Stimulated activated CD8-positive, alpha-beta memory T cell treated with anti-CD3 and anti-CD28 coated beads, Interleukin-4, amount 100 ng/mL, for 4 hours (primary cell): ENCODE data around the gene CLDN7.

ENCODE experiments used
- DNase-seq, 2 donors: peaks; one replicate each; pipeline ENCODE4 v3.0.0-alpha.2; 2020; ENCODE audit warnings: low read depth in 2 of 2, low spot score in 1 of 2

Gene CLDN7

DNA sequence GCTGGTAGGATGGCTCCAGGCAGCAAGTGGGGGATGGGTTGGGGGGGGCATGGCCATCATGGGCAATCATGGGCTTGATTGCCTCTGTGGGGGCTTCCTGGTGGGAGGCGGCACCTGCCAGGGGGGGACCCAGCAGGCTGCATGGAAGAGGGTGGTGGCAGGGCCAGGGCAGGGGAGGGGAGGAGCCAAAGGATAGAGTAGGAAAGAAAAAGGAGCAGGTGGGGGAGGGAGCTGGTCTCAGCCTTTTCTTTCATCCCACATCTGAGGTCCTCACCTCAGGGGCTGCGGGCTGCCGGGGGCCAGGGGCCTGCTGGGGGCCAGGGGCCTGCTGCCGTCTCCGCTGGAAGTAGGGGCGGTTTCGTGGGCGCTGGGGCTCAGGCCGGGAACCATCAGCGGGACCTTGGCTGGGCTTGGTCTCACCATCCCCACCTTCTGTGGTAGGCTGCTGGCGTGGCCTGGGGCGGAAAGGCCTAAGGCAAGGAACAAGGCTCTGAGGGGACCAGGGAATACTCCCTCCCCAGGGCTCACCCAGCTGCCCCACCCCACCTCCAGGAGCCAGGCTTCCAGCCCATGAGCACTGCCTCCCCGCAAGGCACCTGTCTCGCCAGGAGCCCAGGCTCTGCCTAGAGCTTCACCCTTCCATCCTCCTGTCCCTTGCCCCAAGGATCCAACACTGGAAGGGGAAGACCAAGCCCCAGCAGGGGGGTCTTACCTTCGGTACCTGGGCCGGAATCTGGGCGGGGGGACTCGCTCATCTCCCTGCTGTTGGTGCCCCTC lies 27.2 kb upstream of the CLDN7 start:
- no peak for DNase-seq

DNA sequence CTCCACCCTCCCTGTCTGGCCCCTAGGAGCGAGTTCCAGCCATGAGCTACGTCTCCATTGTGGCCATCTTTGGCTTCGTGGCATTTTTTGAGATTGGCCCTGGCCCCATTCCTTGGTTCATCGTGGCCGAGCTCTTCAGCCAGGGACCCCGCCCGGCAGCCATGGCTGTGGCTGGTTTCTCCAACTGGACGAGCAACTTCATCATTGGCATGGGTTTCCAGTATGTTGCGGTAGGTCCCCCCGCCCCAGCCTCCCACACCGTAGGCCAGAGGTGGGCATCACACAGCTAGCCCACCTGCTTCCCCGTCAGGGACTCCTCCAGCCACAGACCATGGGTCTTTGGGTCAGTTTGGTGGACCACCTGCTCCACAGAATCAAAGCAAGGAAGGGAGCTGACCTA lies 23.4 kb upstream of the CLDN7 start:
- DNase-seq, result no peak

DNA sequence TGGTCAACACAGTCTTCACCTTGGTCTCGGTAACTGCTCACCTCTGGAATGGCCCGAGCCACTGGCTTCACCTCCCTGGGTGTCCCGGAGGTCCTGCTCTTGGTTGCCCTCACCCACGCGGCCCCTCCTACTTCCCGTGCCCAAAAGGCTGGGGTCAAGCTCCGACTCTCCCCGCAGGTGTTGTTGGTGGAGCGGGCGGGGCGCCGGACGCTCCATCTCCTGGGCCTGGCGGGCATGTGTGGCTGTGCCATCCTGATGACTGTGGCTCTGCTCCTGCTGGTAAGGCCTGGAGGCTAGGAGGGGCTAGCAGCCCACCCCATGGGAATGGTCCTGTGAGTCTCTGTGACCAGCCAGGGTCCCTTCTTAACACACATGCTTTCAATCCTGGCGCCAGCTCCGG lies 22.6 kb upstream of the CLDN7 start:
- DNase-seq, result no peak

DNA sequence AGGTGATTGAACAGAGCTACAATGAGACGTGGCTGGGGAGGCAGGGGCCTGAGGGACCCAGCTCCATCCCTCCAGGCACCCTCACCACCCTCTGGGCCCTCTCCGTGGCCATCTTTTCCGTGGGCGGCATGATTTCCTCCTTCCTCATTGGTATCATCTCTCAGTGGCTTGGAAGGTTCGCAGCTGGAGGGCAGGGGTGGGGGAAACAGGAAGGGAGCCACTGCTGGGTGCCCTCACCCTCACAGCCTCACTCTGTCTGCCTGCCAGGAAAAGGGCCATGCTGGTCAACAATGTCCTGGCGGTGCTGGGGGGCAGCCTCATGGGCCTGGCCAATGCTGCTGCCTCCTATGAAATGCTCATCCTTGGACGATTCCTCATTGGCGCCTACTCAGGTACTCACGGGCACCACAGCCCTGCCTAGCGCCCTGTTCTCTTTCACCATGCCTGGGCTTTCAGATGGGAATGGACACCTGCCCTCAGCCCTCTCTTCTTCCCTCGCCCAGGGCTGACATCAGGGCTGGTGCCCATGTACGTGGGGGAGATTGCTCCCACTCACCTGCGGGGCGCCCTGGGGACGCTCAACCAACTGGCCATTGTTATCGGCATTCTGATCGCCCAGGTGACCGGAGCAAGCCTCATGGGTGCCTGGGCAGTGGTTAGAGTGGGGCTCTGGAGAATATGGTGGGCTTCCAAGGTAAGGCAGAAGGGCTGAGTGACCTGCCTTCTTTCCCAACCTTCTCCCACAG lies 21.4 kb upstream of the CLDN7 start:
- DNase-seq, result no peak

DNA sequence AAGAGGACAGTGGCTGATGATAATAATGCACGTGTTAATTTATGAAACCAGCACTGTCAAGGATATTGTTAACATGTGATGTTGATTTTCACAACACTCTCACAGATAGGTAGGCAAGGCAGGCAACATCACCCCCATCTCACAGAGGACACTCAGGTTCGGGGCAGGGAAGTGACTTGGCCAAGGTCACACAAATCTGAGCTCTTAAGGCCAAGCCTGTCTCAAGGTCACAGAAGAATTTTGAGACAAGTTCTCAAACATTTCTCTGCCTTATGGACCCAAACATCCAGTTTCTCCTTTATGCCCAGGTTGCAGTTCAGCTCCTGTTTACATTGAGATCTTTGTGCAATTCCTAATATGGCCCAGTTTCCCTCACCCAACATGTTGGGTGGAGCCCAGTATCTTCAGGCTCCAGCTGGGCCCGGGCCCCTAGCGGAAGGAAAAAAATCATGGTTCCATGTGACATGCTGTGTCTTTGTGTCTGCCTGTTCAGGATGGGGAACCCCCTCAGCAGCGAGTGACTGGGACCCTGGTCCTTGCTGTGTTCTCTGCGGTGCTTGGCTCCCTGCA lies 20.6 kb upstream of the CLDN7 start:
- DNase-seq, result no peak

DNA sequence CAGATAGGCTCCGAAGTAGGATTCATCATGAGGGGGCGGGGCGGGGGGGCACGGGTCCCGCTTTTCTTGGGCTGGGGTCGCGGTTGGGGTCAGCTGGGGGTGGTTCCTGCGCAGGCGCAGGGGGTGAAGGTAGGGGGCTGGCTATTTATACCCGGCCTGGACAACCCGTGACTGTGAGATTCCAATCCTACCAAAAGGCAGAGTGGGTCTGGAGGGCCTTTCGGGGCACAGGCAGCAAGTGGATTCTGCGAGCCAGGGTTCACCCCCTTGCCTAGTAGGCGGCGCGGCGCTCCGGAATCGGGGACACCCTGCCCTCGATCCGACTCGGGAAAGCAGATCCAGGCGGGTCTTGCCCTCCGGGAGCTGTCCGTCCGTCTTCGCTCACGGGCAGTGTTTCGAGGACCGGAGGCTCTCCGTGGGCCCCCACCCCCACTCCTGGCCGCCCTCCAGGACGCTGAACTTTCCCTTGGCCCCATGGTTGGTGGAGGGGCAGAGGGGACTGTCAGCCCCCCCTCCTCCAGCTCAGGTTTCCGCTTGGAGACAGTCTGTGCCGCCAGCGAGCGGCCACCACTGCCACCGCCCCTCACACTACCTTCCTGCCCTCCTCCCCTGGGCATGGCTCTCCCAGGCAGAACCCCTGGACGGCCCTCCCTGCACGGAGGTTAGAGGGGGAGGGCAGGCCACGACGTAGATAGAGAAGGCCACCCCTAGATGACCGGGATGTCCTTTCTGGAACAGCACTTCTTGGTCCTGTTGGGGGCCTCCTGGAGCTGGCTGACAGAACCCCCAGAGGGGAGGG lies 19.9 kb upstream of the CLDN7 start:
- no peak for DNase-seq

DNA sequence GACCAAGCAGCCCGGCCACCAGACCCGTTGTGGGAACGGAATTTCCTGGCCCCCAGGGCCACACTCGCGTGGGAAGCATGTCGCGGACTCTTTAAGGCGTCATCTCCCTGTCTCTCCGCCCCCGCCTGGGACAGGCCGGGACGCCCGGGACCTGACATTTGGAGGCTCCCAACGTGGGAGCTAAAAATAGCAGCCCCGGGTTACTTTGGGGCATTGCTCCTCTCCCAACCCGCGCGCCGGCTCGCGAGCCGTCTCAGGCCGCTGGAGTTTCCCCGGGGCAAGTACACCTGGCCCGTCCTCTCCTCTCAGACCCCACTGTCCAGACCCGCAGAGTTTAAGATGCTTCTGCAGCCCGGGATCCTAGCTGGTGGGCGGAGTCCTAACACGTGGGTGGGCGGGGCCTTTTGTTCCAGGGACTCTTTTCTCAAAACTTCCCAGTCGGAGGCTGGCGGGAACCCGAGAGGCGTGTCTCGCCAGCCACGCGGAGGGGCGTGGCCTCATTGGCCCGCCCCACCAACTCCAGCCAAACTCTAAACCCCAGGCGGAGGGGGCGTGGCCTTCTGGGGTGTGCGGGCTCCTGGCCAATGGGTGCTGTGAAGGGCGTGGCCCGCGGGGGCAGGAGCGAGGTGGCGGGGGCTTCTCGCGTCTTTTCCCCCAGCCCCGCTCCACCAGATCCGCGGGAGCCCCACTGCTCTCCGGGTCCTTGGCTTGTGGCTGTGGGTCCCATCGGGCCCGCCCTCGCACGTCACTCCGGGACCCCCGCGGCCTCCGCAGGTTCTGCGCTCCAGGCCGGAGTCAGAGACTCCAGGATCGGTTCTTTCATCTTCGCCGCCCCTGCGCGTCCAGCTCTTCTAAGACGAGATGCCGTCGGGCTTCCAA lies 19.0 kb upstream of the CLDN7 start, which contains the start of gene SLC2A4:
TSS of gene SLC2A4 (plus strand) at position 645 of the 879 bp plus-strand sequence. CDS start at position 862, 217 bp downstream.
- peak; percentile 62 to 73 for DNase-seq

DNA sequence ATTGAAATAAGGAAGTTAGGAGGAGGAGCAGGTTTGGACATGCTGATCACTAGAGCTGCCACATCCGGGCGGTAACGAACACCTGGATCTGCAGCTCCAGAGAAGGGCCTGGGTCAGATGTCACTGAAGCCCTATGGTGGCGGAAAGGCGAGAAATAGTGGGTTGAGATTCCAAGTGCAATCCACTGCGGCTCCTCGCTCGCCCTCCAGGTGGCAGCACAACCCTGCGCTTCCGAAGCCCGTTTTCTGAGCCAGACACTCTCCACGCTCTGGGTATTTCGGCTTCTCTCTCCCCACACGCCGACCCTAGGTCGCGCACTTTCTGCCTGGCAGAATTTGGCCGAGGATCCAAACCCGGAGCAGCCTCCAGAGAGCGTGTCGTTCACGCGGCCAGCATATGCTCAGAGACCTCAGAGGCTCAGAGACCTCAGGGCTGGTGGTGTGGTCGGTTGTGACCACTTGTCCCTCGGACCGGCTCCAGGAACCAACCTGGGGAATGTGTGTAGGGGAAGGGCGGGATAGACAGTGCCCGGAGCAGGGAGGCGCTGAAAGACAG lies 18.3 kb upstream of the CLDN7 start:
- peak; percentile 69 to 71 for DNase-seq

DNA sequence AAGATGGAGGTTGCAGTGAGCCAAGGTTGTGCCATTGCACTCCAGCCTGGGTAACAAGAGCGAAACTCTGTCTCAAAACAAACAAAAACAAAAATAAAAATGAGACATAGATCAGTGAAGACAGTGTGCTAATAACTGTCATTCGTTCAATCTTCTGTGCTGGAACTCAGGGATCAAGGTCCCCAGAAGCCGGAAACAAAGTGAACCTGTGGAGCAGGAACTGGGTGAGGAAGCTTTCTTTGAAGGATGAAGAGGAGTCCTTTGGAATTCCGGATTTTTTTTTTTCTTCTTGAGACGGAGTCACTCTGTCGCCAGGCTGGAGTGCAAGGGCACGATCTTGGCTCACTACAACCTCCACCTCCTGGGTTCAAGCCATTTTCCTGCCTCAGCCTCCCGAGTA lies 17.2 kb upstream of the CLDN7 start:
- no peak for DNase-seq

DNA sequence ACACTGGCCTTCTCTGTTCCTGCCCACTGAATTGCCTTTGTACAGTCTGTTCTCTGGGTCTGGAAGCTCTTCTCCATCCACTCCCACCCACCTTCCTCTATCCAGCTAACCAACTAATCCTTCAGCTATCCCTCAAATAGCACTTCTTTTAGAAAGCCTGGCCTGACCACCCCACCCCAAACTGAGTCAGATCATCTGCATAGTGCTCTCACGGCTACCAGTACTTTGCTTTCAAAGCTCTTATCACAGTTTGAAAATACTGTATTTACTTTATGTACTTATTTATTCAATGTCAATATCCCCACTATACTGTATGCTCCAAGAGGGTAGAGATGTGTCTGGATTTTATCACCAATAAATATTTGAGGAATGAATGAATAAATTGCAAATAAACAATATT lies 4.5 kb upstream of the CLDN7 start:
- no peak for DNase-seq

DNA sequence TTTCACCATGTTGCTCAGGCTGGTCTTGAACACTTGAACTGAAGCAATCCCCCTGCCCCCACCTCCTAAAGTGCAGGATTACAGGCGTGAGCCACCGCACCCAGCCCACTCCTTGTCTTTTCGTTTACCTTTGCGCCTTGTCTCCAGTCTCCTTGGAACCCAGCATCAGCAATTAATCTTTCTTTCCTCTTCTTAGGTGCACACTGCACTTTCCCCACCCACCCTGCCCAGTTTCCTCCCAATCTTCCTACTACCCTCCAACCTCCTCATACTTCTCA lies 1.5 kb upstream of the CLDN7 start:
- no peak for DNase-seq

DNA sequence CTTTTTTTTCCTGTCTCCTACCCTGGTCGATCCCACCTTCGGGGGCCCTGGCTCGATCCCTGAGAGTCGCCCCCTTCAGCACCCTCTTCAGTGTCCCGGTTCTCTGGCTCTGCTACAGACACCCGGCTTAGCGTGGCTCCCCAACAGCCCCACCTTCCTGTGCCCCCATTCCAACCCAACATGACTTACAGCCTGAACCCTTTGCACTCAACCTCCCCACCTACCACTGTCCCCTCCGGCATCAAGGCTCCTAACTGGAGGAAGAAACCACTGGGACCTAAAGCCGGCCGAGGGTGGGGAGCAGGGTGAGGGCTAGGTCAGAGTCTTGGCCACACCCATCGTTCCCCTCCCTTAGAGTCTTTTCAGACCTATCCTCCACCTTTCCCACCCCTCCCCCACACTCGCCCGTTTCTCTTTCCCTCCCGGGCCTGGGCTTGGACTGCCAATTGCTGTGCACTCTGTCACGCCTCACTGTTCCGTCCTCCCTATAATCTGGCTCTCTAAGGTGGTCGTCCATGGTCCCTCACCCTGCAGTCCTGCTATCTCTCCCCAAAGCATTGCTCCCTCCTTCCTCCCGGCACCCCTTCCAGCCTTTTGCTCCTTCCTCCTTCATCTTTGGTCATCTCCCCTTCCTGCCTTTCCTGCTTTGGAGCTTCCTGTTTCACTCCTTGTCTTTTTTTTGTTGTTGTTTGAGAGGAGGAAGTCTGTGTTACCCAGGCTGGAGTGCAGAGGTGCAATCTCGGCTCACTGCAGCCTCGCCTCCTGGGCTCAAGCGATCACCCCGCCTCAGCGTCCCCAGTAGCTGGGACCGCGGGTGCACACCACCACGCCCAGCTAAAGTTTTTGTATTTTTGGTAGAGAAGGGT lies 890 bp upstream of the CLDN7 start:
- no peak for DNase-seq

DNA sequence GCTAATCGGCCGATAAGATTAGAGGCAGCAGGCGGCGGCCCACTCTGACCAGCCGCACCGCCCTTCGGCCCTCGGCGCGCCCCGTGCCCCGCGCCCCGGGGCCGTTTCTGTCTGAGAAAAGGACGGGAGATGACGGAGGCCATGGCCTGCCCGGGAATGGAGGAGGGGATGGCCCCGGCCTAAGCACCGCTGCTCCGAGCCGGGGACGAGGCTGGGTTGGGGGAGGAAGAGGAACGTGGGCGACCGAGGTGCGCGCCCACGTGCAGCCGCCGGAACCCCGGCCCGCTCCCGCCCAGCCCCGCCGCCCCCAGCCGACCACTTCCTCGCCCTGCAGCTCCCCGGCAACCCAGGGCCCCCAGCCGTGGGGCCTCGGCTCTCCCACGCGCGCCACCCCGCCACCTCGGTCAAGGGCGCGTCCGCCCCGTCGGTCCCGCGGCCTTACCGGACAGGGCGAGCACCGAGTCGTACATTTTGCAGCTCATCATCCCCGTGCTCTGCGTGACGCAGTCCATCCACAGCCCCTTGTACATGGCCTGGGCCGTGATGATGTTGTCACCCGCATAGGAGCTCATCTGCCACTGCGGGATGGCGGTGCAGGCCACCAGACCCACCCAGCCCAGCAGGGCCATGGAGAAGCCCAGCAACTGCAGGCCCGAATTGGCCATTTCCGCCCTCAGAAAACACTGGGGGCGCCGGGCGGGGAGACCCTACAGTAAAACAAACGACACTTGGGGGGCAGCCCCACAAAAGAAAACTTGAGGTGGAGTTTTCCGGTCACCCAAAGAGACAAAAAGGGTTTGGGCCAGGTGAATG lies 693 bp downstream of the CLDN7 start:
- peak in 1 of 2 donors; percentile 35 for DNase-seq

DNA sequence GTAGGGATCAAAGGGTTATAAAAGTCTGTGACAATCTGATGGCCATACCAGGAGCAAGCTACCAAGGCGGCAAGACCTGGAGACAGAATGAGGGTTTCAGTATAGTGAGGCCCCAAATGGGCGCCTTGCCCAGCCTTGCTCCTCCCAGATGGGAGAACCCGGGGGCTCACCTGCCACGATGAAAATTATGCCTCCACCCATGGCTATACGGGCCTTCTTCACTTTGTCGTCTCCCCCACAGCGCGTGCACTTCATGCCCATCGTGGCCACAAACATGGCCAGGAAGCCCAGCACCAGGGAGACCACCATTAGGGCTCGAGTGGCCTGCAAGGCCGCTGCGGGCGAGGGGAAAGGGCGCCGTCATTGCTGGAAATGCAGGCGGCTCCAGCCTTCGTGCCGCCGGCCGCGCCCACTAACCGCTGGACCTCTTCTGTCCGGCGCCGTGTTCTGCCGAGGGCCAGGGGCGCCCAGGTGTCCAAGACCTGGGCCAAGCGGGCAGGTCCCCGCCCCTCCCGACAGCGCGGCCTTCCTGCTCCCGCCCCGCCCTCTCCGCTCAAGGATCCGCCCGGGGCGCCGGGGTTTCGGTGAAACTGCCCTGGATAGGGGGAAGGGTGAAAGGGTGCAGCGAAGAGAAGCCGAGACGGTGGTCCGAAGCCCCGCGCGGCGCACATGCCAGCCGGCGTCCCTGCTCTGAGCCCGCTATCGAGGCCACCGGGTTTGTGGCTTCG lies 1.5 kb downstream of the CLDN7 start:
- DNase-seq, result no peak

DNA sequence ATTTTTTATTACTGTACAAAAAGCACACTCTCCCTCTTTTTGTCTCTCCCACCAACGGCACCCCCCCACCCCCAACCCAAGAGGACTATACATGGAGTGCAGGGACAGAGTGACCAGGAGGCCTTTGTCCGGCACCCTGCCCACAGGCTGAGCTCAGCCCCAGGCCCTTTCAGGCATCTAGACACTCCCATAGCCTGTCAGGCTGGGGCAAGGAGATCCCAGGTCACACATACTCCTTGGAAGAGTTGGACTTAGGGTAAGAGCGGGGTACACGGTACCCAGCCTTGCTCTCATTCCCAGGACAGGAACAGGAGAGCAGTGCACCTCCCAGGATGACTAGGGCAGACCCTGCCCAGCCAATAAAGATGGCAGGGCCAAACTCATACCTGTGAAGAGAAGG lies 2.1 kb downstream of the CLDN7 start:
- DNase-seq, result no peak

DNA sequence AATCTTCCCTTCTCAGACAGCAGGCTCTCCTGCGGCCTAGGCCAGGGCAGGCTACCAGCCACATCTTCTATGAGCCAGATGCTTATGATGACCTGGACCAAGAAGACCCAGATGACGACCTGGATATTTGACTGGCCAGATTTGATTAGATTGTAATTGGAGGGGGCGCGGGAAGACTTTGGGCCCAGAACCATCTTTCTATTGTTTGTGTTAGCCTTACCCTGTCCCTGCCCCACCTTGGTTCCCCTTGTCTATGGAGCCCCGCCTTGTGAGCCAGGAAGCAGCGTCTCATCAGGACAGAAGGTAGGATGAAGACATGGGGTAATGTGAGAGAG lies 2.8 kb downstream of the CLDN7 start:
- DNase-seq, result no peak

DNA sequence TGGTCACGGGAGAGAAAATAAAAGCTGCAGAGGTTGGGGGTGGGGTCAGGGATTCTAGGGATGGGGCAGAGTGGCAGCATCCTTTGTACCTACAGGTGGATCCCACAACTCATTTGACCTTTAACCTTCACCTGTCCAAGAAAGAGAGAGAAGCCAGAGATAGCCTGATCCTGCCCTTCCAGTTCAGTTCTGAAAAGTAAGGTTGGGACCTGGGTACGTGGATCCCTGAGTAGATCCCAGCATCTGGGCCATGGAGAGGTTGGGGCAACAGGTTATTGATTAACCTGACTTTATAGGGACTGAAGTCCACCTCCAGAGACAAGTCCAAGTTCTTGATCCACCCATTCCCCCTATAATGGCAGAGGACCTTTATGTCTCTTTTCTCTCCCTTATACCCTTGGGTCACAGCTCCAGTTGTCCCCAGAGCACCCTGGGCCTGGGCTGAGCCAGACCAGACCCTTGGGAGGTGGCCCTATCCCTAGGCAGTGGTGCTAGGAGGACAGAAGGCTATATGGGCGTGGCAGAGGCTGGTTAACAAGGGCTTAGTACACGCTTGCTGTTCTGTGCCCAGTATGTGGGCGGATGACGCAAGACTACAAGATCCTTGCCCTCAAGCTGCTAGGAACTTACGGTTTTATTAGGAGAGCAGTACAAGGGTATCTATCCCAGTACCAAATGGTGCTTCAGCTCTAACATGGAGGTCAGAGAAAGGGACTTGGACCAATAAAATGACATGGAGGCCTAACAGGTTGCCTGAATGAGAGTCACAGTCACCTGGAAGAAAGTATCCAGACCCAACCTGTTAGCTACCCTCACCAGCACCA lies 3.3 kb downstream of the CLDN7 start:
- no peak for DNase-seq
